A549 (cell line): ENCODE measurements around the gene MRPL23. TPM values are rescaled to one million over a fixed set of nuclear protein-coding genes. Genes with fewer than 3 reads are reported as not detected.

ENCODE experiments used
- ATAC-seq, 2 experiments: fragments of 200-7000 bp in 1 of 2; fragments of >200 bp in 1 of 2; cut with Nextera tagmentation in 1 of 2; cut with Tn5 transposase in 1 of 2; 3 replicates each; pipeline versions ENCODE4 v1.8.0 to v1.9.1; 2018 to 2020; ENCODE audit warnings: mild to moderate bottlenecking in 1 of 2, moderate library complexity in 1 of 2
- CTCF ChIA-PET: fragments of 300-600 bp; sonication (Branson Sonifier 250); formaldehyde crosslinking; extraction: SDS; loops from one replicate; lab custom pipeline; 2021; ENCODE audit warnings: antibody characterized with exemption, inconsistent platforms; lab: Yijun Ruan, JAX
- POLR2A ChIA-PET: fragments of 350-600 bp; formaldehyde crosslinking; extraction: SDS; loops from one replicate; lab custom pipeline; 2021; ENCODE audit warnings: antibody characterized with exemption, inconsistent platforms; lab: Yijun Ruan, JAX
- DNase-seq, 2 experiments: peaks; one replicate each; pipeline versions ENCODE4 v3.0.0 to v3.0.0-alpha.2; 2011 to 2016; ENCODE audit warnings: low read depth in 1 of 2, low spot score in 1 of 2
- FAIRE-seq: peaks from 2 replicates; lab custom pipeline; 2011; peaks lifted over from hg19 to GRCh38; lab: Jason Lieb, UNC
- H3K27ac ChIP-seq, 2 experiments: fragments of >200 bp; sonication (Bioruptor Twin); formaldehyde crosslinking; 3 replicates each; pipeline ENCODE4 v1.5.1; 2016 to 2017
- H3K4me1 ChIP-seq: fragments of >200 bp; sonication (Bioruptor Twin); formaldehyde crosslinking; 3 replicates; pipeline ENCODE4 v1.6.1; 2016
- H3K4me2 ChIP-seq: fragments of >200 bp; sonication (Bioruptor Twin); formaldehyde crosslinking; 3 replicates; pipeline ENCODE4 v1.6.1; 2016
- H3K4me3 ChIP-seq: fragments of >200 bp; sonication (Bioruptor Twin); formaldehyde crosslinking; 3 replicates; pipeline ENCODE4 v1.5.1; 2016
- H3K9me3 ChIP-seq: fragments of >200 bp; sonication (Bioruptor Twin); formaldehyde crosslinking; 3 replicates; pipeline ENCODE4 v1.6.1; 2016
- BHLHE40 ChIP-seq: IDR thresholded peaks from 2 replicates; pipeline ENCODE4 v1.6.1; 2012; ENCODE audit warnings: low read depth, low read length, inconsistent platforms
- CEBPB ChIP-seq, 2 experiments: fragments of >200 bp in 1 of 2; sonication (Bioruptor Twin) in 1 of 2; formaldehyde crosslinking in 1 of 2; IDR thresholded peaks; 2 replicates each; pipeline ENCODE4 v1.6.1; 2012 to 2016
- EP300 ChIP-seq, 2 experiments: fragments of >200 bp; sonication (Bioruptor Twin); formaldehyde crosslinking; IDR thresholded peaks; 2 replicates in 1 of 2; 3 replicates in 1 of 2; pipeline ENCODE4 v1.6.1; 2016 to 2017
- FOSL2 ChIP-seq, 2 experiments: fragments of 450-650 bp in 1 of 2; fragments of >200 bp in 1 of 2; sonication (Bioruptor Twin) in 1 of 2; formaldehyde crosslinking; IDR thresholded peaks; 2 replicates each; pipeline versions ENCODE4 v1.5.0 to v1.6.1; 2016 to 2020; ENCODE audit warnings: mild to moderate bottlenecking in 1 of 2, moderate library complexity in 1 of 2
- FOXS1 ChIP-seq: fragments of 250-450 bp; sonication (Bioruptor Pico); IDR thresholded peaks from 2 replicates; pipeline ENCODE4 v1.5.0; 2020; ENCODE audit warnings: mild to moderate bottlenecking, moderate library complexity
- JUN ChIP-seq, 2 experiments: fragments of >200 bp; sonication (Bioruptor Twin); formaldehyde crosslinking; IDR thresholded peaks; 2 replicates in 1 of 2; 3 replicates in 1 of 2; pipeline ENCODE4 v1.6.1; 2016 to 2017
- KDM1A ChIP-seq: fragments of 200-600 bp; sonication (generic); IDR thresholded peaks from 2 replicates; pipeline ENCODE4 v1.6.1; 2016; ENCODE audit warnings: low read depth, mild to moderate bottlenecking
- NFE2L2 ChIP-seq: fragments of 150-350 bp; conservative IDR thresholded peaks from 2 replicates; pipeline ENCODE4 v1.6.1; 2014; ENCODE audit warnings: low read length
- NPAS2 ChIP-seq: fragments of 250-450 bp; sonication (Bioruptor Pico); IDR thresholded peaks from 2 replicates; pipeline ENCODE4 v1.8.0; 2022; ENCODE audit warnings: mild to moderate bottlenecking, moderate library complexity, borderline replicate concordance
- NR3C1 ChIP-seq: fragments of >200 bp; sonication (Bioruptor Twin); formaldehyde crosslinking; IDR thresholded peaks from 3 replicates; pipeline ENCODE4 v1.6.1; 2017
- POLR2AphosphoS2 ChIP-seq: conservative IDR thresholded peaks from 2 replicates; pipeline ENCODE4 v1.6.1; 2012; ENCODE audit warnings: low read length, improper control_type of control experiment, inconsistent platforms
- RFX5 ChIP-seq: fragments of 450-650 bp; IDR thresholded peaks from 2 replicates; pipeline ENCODE4 v1.7.1; 2014; ENCODE audit warnings: antibody characterized with exemption, mild to moderate bottlenecking, moderate library complexity
- TFCP2L1 ChIP-seq: fragments of 250-450 bp; sonication (Bioruptor Pico); IDR thresholded peaks from 2 replicates; pipeline ENCODE4 v1.5.0; 2021; ENCODE audit warnings: mild to moderate bottlenecking
- ZC3H11A ChIP-seq: fragments of 450-650 bp; IDR thresholded peaks from 2 replicates; pipeline ENCODE4 v1.6.1; 2014; ENCODE audit warnings: antibody characterized with exemption, mild to moderate bottlenecking
- ZFP36 ChIP-seq: fragments of 450-650 bp; IDR thresholded peaks from 2 replicates; pipeline ENCODE4 v1.6.1; 2014; ENCODE audit warnings: borderline replicate concordance; ENCODE audit not compliant: partially characterized antibody
- ZNF302 ChIP-seq: fragments of 250-450 bp; sonication (Bioruptor Pico); IDR thresholded peaks from 2 replicates; pipeline ENCODE4 v1.9.0; 2021; ENCODE audit warnings: inconsistent platforms, mild to moderate bottlenecking, moderate library complexity
- WGBS: methylation state at CpG from one replicate; pipeline ENCODE4 v1.1.6; 2017; ENCODE audit errors: missing lambda C conversion rate; 5-methylcytosine and 5-hydroxymethylcytosine counted together
- polyA plus RNA-seq, 4 experiments: library from polyadenylated mRNA; depleted of rRNA in 3 of 4; stranded (reverse); fragments of >200 nt; fragmentation: RNase III in 1 of 4; extraction: RNeasy Plus Mini Kit Qiagen cat#74134 plus additional on column Dnase treatment in 1 of 4; gene quantifications; 2 replicates in 3 of 4; 3 replicates in 1 of 4; pipeline ENCODE4 v1.2.3, GENCODE V29; 2011 to 2017
- TF ChIP-seq, protein P1 (sequence below): fragments of >200 bp; sonication (Bioruptor Twin); formaldehyde crosslinking; IDR thresholded peaks from 3 replicates; pipeline ENCODE4 v1.5.1; 2016
- TF ChIP-seq, protein P2 (sequence below): fragments of >200 bp; sonication (Bioruptor Twin); formaldehyde crosslinking; IDR thresholded peaks from 3 replicates; pipeline ENCODE4 v1.6.1; 2016
- TF ChIP-seq, protein P3 (sequence below): IDR thresholded peaks from 2 replicates; pipeline ENCODE4 v1.6.1; 2012
- TF ChIP-seq, protein P4 (sequence below): fragments of 250-450 bp; sonication (Bioruptor Pico); IDR thresholded peaks from 2 replicates; pipeline ENCODE4 v1.5.0; 2020; ENCODE audit warnings: low read depth, mild to moderate bottlenecking, moderate library complexity
- TF ChIP-seq, protein P5 (sequence below): fragments of 250-450 bp; sonication (Bioruptor Pico); IDR thresholded peaks from 2 replicates; pipeline ENCODE4 v1.5.0; 2021; ENCODE audit warnings: mild to moderate bottlenecking, moderate library complexity, borderline replicate concordance

The MRPL23 gene
- polyA plus RNA-seq, 2 of the 4 experiments (the other 2 are of a cell fraction): 77.7 to 160 TPM

DNA sequence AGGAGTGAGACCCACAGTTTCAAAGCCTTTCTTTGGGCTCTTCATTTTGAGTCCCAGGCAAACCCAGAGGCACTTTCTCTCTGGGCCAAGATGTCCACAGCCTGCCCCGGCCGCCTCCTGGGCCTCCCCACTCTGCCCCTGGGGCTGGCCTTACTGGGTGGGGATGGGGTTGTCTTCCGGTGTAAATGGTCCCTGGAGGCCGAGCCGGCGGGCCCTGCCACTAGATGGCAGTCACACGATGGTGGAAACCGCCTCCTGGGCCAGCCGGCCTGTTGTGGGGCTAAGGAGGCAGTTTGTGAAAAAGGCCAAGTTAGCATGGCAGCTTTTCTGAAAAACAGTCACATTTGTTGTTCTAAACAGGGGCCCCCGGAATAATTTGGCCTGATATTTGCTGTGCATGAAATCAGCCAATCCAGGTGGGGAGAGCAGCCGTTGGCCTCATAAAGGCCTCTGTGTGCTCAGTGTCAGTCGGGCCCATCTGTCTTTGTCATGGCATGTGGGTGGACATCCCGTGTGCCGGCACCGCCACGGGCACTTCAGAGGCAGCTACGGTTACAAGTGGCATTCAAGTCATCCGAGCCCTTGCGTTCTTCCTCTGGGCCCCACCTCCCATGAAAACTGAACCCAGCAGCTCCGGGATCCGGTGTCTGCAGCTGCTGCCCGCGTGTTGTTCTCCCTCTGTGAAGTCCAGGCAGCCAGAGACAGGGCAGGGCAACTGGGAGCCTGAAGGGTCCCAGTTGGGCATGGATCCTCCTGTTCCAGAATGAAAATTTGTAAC is 6.5 kb downstream of the MRPL23 start:
- no peak for DNase-seq
- Histone ChIP-seq H3K27ac (no peak overlapping the region), H3K4me1 (no peaks in the 10 kb centered on the region)
- ChIA-PET POLR2A (no interaction called here), CTCF (interaction anchor here (0.6 to 28.2 kb wide), 25 partner anchors 8 to 1850 kb away, joined by 3 to 554 read pairs (median 8); partner anchors contain the start of gene H19)
- 52% methylated on average over 8 of the region's 23 CpGs for WGBS
- TF ChIP-seq, protein P1, sequence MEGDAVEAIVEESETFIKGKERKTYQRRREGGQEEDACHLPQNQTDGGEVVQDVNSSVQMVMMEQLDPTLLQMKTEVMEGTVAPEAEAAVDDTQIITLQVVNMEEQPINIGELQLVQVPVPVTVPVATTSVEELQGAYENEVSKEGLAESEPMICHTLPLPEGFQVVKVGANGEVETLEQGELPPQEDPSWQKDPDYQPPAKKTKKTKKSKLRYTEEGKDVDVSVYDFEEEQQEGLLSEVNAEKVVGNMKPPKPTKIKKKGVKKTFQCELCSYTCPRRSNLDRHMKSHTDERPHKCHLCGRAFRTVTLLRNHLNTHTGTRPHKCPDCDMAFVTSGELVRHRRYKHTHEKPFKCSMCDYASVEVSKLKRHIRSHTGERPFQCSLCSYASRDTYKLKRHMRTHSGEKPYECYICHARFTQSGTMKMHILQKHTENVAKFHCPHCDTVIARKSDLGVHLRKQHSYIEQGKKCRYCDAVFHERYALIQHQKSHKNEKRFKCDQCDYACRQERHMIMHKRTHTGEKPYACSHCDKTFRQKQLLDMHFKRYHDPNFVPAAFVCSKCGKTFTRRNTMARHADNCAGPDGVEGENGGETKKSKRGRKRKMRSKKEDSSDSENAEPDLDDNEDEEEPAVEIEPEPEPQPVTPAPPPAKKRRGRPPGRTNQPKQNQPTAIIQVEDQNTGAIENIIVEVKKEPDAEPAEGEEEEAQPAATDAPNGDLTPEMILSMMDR: peak; percentile 22; the same call in 2 of the 3 replicates
- TF ChIP-seq, protein P2, sequence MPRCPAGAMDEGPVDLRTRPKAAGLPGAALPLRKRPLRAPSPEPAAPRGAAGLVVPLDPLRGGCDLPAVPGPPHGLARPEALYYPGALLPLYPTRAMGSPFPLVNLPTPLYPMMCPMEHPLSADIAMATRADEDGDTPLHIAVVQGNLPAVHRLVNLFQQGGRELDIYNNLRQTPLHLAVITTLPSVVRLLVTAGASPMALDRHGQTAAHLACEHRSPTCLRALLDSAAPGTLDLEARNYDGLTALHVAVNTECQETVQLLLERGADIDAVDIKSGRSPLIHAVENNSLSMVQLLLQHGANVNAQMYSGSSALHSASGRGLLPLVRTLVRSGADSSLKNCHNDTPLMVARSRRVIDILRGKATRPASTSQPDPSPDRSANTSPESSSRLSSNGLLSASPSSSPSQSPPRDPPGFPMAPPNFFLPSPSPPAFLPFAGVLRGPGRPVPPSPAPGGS: no peak
- TF ChIP-seq KDM1A (no peak), ZNF302 (CRISPR knock-in tag) (no peak), NPAS2 (CRISPR knock-in tag) (no peak), NFE2L2 (no peak)
- TF ChIP-seq, all 56 proteins: peak for 1
- Histone ChIP-seq H3K9me3 (no peaks in the 10 kb centered on the region), H3K4me2 (no peak overlapping the region), H3K4me3 (no peak overlapping the region)
- no peak for FAIRE-seq
- ATAC-seq: peak; percentile 86 to 95

DNA sequence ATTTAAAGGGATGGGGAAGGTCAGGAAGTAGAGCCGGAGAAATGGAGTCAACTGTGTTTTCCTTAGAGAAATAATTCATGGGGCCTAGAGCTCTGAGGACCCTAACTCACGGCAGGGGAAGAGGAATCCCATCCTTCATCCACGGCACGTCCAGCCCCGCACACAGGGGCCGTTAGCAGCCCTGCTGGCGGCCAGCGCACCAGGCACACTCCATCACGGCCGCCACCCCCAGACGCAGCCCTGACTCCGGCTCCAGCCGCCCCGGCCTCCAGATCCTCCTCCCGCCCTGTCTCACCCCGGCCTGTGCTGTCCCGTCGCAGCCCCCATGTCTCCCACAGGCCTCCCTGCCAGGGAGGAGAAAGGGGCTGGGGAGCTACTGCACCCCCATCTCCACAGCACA is 11.2 kb downstream of the MRPL23 start:
- FAIRE-seq: no peak
- CTCF ChIA-PET: interaction anchor here (0.6 to 28.2 kb wide), 7 partner anchors 9 to 306 kb away, joined by 3 to 554 read pairs (median 3); no protein-coding TSS in a partner anchor
- TF ChIP-seq ZFP36 (no peak), EP300 (IDR thresholded peaks at IDR 0.05) (no peak), FOSL2 (IDR thresholded peaks at IDR 0.05) (no peak), FOSL2 (CRISPR knock-in tag; IDR thresholded peaks at IDR 0.05) (no peak), FOXS1 (CRISPR knock-in tag) (no peak), ZNF302 (CRISPR knock-in tag) (no peak), NPAS2 (CRISPR knock-in tag) (no peak), POLR2AphosphoS2 (no peak), JUN (IDR thresholded peaks at IDR 0.05) (no peak), TFCP2L1 (CRISPR knock-in tag) (no peak), BHLHE40 (no peak), CEBPB (IDR thresholded peaks at IDR 0.05) (no peak), ZC3H11A (no peak), NR3C1 (no peak), RFX5 (no peak)
- TF ChIP-seq, protein P3, sequence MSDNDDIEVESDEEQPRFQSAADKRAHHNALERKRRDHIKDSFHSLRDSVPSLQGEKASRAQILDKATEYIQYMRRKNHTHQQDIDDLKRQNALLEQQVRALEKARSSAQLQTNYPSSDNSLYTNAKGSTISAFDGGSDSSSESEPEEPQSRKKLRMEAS: no peak
- TF ChIP-seq, protein P4, sequence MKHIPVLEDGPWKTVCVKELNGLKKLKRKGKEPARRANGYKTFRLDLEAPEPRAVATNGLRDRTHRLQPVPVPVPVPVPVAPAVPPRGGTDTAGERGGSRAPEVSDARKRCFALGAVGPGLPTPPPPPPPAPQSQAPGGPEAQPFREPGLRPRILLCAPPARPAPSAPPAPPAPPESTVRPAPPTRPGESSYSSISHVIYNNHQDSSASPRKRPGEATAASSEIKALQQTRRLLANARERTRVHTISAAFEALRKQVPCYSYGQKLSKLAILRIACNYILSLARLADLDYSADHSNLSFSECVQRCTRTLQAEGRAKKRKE: no peak
- TF ChIP-seq, protein P2: no peak
- TF ChIP-seq, protein P5, sequence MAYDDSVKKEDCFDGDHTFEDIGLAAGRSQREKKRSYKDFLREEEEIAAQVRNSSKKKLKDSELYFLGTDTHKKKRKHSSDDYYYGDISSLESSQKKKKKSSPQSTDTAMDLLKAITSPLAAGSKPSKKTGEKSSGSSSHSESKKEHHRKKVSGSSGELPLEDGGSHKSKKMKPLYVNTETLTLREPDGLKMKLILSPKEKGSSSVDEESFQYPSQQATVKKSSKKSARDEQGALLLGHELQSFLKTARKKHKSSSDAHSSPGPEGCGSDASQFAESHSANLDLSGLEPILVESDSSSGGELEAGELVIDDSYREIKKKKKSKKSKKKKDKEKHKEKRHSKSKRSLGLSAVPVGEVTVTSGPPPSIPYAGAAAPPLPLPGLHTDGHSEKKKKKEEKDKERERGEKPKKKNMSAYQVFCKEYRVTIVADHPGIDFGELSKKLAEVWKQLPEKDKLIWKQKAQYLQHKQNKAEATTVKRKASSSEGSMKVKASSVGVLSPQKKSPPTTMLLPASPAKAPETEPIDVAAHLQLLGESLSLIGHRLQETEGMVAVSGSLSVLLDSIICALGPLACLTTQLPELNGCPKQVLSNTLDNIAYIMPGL (CRISPR knock-in tag): no peak
- TF ChIP-seq, all 56 proteins: peak for 0
- ATAC-seq (no peak), DNase-seq (no peak)
- Histone ChIP-seq H3K4me2 (no peak overlapping the region), H3K4me3 (no peak overlapping the region), H3K9me3 (no peaks in the 10 kb centered on the region), H3K4me1 (no peaks in the 10 kb centered on the region), H3K27ac (no peak overlapping the region)
- WGBS: no CpG with 5 or more reads among the region's 18 CpGs
- POLR2A ChIA-PET: no interaction called here
